Measurements from ENCODE around the gene COPB1.

Gene COPB1

GRCh38 chr11:14520747-14521151, 21.1 kb upstream of the COPB1 start:
- no peaks in the 10 kb centered on the region for H3K9me2 ChIP-seq (replicated peaks; ENCODE audit: insufficient read depth, low read length)
- no peaks in the 10 kb centered on the region for H3K27me3 ChIP-seq (ENCODE audit: low read length)
- no peaks in the 10 kb centered on the region for H4K20me1 ChIP-seq (ENCODE audit: low read depth, low read length)
- peak overlapping the region; percentile 96 for H2AFZ ChIP-seq (ENCODE audit: low read depth, low read length, severe bottlenecking)
- H3K79me2 ChIP-seq (ENCODE audit: insufficient read depth, low read length): peaks cover 26% of the 10 kb centered on the region
- peak overlapping the region; percentile 48 for H3K27ac ChIP-seq (ENCODE audit: low read depth, low read length)
- TF ChIP-seq EZH2phosphoT487 (conservative IDR thresholded peaks at IDR 0.05; ENCODE audit: low read length) (no peak), CTCF (IDR thresholded peaks at IDR 0.05; ENCODE audit: insufficient read depth, low read length, poor library complexity, severe bottlenecking) (no peak)
- peak overlapping the region; percentile 69 for H3K4me3 ChIP-seq (ENCODE audit: insufficient read depth, low read length, poor library complexity, severe bottlenecking)
- H3K4me2 ChIP-seq (ENCODE audit: low read depth, low read length, poor library complexity, severe bottlenecking): peak overlapping the region; percentile 79
- H3K9me3 ChIP-seq (ENCODE audit: insufficient read depth, low read length): no peaks in the 10 kb centered on the region
- peaks cover 28% of the 10 kb centered on the region for H3F3A ChIP-seq (ENCODE audit: insufficient read depth)
- peak overlapping the region; percentile 81 for H3K9ac ChIP-seq (ENCODE audit: low read length)
- peaks cover 18% of the 10 kb centered on the region for H3K36me3 ChIP-seq (ENCODE audit: low read length)

- Histone ChIP-seq H3K9ac (ENCODE audit: low read length) (peak within 1 kb of the TSS; percentile 81), H3K27ac (ENCODE audit: low read depth, low read length) (peak within 1 kb of the TSS; percentile 48), H4K20me1 (ENCODE audit: low read depth, low read length) (no peaks in the 10 kb centered on the region), H3K36me3 (ENCODE audit: low read length) (peaks cover 18% of the 10 kb centered on the region), H3K4me2 (ENCODE audit: low read depth, low read length, poor library complexity, severe bottlenecking) (peak within 1 kb of the TSS; percentile 79), H2AFZ (ENCODE audit: low read depth, low read length, severe bottlenecking) (peak within 1 kb of the TSS; percentile 96), H3K27me3 (ENCODE audit: low read length) (no peaks in the 10 kb centered on the region), H3K9me3 (ENCODE audit: insufficient read depth, low read length) (no peaks in the 10 kb centered on the region), H3K9me2 (replicated peaks; ENCODE audit: insufficient read depth, low read length) (no peaks in the 10 kb centered on the region), H3K79me2 (ENCODE audit: insufficient read depth, low read length) (peaks cover 26% of the 10 kb centered on the region), H3K4me3 (ENCODE audit: insufficient read depth, low read length, poor library complexity, severe bottlenecking) (peak within 1 kb of the TSS; percentile 69), H3F3A (ENCODE audit: insufficient read depth) (peaks cover 28% of the 10 kb centered on the region)
- no peak for TF ChIP-seq CTCF (IDR thresholded peaks at IDR 0.05; ENCODE audit: insufficient read depth, low read length, poor library complexity, severe bottlenecking)
- no peak for TF ChIP-seq EZH2phosphoT487 (conservative IDR thresholded peaks at IDR 0.05; ENCODE audit: low read length)
Observed at GRCh38 chr11:14519917-14520746, 20.5 kb upstream of the COPB1 start, which contains the start of gene PSMA1. Gene PSMA1, minus strand, starts transcription at chr11:14520386. Its CDS starts 87 bp downstream, at chr11:14520299.

- peaks cover 18% of the 10 kb centered on the region for H3K36me3 ChIP-seq (ENCODE audit: low read length)
- H3K27ac ChIP-seq (ENCODE audit: low read depth, low read length): peak overlapping the region; percentile 48
- no peak for TF ChIP-seq CTCF (IDR thresholded peaks at IDR 0.05; ENCODE audit: insufficient read depth, low read length, poor library complexity, severe bottlenecking)
- no peak for TF ChIP-seq EZH2phosphoT487 (conservative IDR thresholded peaks at IDR 0.05; ENCODE audit: low read length)
- peak overlapping the region; percentile 79 for H3K4me2 ChIP-seq (ENCODE audit: low read depth, low read length, poor library complexity, severe bottlenecking)
- peaks cover 29% of the 10 kb centered on the region for H3F3A ChIP-seq (ENCODE audit: insufficient read depth)
- H4K20me1 ChIP-seq (ENCODE audit: low read depth, low read length): no peaks in the 10 kb centered on the region
- no peaks in the 10 kb centered on the region for H3K9me2 ChIP-seq (replicated peaks; ENCODE audit: insufficient read depth, low read length)
- H2AFZ ChIP-seq (ENCODE audit: low read depth, low read length, severe bottlenecking): peak overlapping the region; percentile 96
- H3K79me2 ChIP-seq (ENCODE audit: insufficient read depth, low read length): peaks cover 26% of the 10 kb centered on the region
- H3K9me3 ChIP-seq (ENCODE audit: insufficient read depth, low read length): no peaks in the 10 kb centered on the region
- H3K4me3 ChIP-seq (ENCODE audit: insufficient read depth, low read length, poor library complexity, severe bottlenecking): peak overlapping the region; percentile 69
- no peaks in the 10 kb centered on the region for H3K27me3 ChIP-seq (ENCODE audit: low read length)
- peak overlapping the region; percentile 81 for H3K9ac ChIP-seq (ENCODE audit: low read length)
Observed at GRCh38 chr11:14519597-14519916, 19.9 kb upstream of the COPB1 start.
